K562 (cell line): Measurements from ENCODE around the gene TBC1D2B. TPM values are rescaled to one million over a fixed set of nuclear protein-coding genes. Genes with fewer than 3 reads are reported as not detected.

ENCODE experiments used
- KLF6 ChIP-seq: fragments of 250-450 bp; sonication (Bioruptor Pico); IDR thresholded peaks from 2 replicates; pipeline ENCODE4 v1.4.0; 2020; ENCODE audit warnings: mild to moderate bottlenecking, moderate library complexity, borderline replicate concordance
- TEAD1 ChIP-seq, 2 experiments: fragments of 450-650 bp in 1 of 2; sonication (generic) in 1 of 2; formaldehyde crosslinking; IDR thresholded peaks; 2 replicates each; pipeline versions ENCODE4 v1.4.0 to v1.8.0; 2020 to 2022; ENCODE audit warnings: mild to moderate bottlenecking in 2 of 2, missing genetic modification reagents in 1 of 2
- polyA plus RNA-seq, 8 experiments: library from polyadenylated mRNA; depleted of rRNA in 4 of 8; stranded (reverse) in 5 of 8; unstranded in 3 of 8; fragments of >200 nt; fragmentation: Nextera tagmentation in 2 of 8; fragmentation: Illumina TruSeq in 1 of 8; extraction: Ambion mirVana in 2 of 8; extraction: Trizol in 1 of 8; gene quantifications; 2 replicates each; pipeline versions ENCODE4 v1.2.1 to v1.2.3, GENCODE V29; 2011 to 2014; ENCODE audit warnings: inconsistent platforms in 1 of 8, missing spikeins in 1 of 8
- total RNA-seq, 7 experiments: library from RNA; depleted of rRNA in 6 of 7; stranded (reverse); fragments of >200 nt in 6 of 7; fragmentation: Illumina TruSeq in 2 of 7; extraction: Trizol in 2 of 7; gene quantifications; 2 replicates each; pipeline versions ENCODE4 v1.2.1 to v1.2.3, GENCODE V29; 2011 to 2021; ENCODE audit warnings: low replicate concordance in 1 of 7
- TF ChIP-seq, protein P1 (sequence below): sonication (generic); formaldehyde crosslinking; IDR thresholded peaks from 2 replicates; pipeline ENCODE4 v1.8.1; 2023; ENCODE audit warnings: missing genetic modification reagents, mild to moderate bottlenecking, borderline replicate concordance
- TF ChIP-seq, protein P2 (sequence below): fragments of 450-650 bp; IDR thresholded peaks from 2 replicates; pipeline ENCODE4 v1.6.1; 2016; ENCODE audit warnings: low read depth

TBC1D2B gene
- total and polyA plus RNA-seq, 9 of the 15 experiments (the other 6 are each of a cell fraction or from before 2014, with no cell fraction given) = 0.15 to 16.3 (median 8.9) TPM

DNA sequence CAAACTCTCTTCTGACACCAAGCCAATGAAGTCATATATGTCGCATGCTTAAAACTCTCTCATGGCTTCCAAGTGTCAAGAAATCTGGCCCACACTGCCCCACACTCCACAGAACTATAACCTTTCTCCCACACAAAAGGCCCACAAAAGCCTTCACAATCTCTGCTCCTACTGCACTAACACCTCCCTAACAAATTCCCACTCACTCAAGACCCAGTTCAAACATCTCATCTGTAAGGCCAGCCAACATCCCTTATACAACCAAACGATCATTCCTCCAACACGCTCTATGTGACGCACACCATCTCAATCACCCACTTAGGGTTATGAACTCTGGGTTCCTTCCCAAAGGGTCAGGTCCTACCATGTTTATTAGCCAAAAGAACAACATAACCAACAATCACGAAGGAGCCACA lies 13.5 kb downstream of the TBC1D2B start (continued):
- TF ChIP-seq, protein P1, sequence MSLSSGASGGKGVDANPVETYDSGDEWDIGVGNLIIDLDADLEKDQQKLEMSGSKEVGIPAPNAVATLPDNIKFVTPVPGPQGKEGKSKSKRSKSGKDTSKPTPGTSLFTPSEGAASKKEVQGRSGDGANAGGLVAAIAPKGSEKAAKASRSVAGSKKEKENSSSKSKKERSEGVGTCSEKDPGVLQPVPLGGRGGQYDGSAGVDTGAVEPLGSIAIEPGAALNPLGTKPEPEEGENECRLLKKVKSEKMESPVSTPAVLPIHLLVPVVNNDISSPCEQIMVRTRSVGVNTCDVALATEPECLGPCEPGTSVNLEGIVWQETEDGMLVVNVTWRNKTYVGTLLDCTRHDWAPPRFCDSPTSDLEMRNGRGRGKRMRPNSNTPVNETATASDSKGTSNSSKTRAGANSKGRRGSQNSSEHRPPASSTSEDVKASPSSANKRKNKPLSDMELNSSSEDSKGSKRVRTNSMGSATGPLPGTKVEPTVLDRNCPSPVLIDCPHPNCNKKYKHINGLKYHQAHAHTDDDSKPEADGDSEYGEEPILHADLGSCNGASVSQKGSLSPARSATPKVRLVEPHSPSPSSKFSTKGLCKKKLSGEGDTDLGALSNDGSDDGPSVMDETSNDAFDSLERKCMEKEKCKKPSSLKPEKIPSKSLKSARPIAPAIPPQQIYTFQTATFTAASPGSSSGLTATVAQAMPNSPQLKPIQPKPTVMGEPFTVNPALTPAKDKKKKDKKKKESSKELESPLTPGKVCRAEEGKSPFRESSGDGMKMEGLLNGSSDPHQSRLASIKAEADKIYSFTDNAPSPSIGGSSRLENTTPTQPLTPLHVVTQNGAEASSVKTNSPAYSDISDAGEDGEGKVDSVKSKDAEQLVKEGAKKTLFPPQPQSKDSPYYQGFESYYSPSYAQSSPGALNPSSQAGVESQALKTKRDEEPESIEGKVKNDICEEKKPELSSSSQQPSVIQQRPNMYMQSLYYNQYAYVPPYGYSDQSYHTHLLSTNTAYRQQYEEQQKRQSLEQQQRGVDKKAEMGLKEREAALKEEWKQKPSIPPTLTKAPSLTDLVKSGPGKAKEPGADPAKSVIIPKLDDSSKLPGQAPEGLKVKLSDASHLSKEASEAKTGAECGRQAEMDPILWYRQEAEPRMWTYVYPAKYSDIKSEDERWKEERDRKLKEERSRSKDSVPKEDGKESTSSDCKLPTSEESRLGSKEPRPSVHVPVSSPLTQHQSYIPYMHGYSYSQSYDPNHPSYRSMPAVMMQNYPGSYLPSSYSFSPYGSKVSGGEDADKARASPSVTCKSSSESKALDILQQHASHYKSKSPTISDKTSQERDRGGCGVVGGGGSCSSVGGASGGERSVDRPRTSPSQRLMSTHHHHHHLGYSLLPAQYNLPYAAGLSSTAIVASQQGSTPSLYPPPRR = no peak
- TF ChIP-seq TEAD1 (CRISPR knock-in tag; IDR thresholded peaks at IDR 0.05) (no peak), KLF6 (CRISPR knock-in tag) (no peak)
- TF ChIP-seq, protein P2, sequence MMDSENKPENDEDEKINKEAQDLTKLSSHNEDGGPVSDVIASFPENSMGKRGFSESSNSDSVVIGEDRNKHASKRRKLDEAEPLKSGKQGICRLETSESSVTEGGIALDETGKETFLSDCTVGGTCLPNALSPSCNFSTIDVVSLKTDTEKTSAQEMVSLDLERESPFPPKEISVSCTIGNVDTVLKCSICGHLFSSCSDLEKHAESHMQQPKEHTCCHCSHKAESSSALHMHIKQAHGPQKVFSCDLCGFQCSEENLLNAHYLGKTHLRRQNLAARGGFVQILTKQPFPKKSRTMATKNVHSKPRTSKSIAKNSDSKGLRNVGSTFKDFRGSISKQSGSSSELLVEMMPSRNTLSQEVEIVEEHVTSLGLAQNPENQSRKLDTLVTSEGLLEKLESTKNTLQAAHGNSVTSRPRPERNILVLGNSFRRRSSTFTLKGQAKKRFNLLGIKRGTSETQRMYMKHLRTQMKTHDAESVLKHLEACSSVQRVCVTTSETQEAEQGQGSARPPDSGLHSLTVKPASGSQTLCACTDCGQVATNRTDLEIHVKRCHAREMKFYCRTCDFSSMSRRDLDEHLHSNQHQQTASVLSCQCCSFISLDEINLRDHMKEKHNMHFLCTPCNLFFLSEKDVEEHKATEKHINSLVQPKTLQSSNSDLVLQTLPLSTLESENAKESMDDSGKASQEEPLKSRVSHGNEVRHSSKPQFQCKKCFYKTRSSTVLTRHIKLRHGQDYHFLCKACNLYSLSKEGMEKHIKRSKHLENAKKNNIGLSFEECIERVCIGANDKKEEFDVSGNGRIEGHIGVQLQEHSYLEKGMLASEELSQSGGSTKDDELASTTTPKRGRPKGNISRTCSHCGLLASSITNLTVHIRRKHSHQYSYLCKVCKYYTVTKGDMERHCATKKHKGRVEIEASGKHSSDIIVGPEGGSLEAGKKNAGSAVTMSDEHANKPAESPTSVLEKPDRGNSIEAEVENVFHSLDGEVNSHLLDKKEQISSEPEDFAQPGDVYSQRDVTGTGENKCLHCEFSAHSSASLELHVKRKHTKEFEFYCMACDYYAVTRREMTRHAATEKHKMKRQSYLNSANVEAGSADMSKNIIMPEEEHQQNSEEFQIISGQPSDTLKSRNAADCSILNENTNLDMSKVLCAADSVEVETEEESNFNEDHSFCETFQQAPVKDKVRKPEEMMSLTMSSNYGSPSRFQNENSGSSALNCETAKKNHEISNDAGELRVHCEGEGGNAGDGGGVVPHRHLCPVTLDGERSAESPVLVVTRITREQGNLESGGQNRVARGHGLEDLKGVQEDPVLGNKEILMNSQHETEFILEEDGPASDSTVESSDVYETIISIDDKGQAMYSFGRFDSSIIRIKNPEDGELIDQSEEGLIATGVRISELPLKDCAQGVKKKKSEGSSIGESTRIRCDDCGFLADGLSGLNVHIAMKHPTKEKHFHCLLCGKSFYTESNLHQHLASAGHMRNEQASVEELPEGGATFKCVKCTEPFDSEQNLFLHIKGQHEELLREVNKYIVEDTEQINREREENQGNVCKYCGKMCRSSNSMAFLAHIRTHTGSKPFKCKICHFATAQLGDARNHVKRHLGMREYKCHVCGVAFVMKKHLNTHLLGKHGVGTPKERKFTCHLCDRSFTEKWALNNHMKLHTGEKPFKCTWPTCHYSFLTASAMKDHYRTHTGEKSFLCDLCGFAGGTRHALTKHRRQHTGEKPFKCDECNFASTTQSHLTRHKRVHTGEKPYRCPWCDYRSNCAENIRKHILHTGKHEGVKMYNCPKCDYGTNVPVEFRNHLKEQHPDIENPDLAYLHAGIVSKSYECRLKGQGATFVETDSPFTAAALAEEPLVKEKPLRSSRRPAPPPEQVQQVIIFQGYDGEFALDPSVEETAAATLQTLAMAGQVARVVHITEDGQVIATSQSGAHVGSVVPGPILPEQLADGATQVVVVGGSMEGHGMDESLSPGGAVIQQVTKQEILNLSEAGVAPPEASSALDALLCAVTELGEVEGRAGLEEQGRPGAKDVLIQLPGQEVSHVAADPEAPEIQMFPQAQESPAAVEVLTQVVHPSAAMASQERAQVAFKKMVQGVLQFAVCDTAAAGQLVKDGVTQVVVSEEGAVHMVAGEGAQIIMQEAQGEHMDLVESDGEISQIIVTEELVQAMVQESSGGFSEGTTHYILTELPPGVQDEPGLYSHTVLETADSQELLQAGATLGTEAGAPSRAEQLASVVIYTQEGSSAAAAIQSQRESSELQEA = no peak
- TF ChIP-seq, all 486 proteins: peak for 0
